IPS-18a (cell line): Measurements from ENCODE around the gene CNN2.

Source experiments
- H3K27ac ChIP-seq: one replicate; pipeline ENCODE4 v1.5.1; 2013; ENCODE audit warnings: low read length
- H3K27me3 ChIP-seq: one replicate; pipeline ENCODE4 v1.6.1; 2013; ENCODE audit warnings: mild to moderate bottlenecking, low read length; ENCODE audit not compliant: control insufficient read depth, insufficient read depth
- H3K36me3 ChIP-seq: one replicate; pipeline ENCODE4 v1.6.1; 2013; ENCODE audit warnings: low read depth, low read length; ENCODE audit not compliant: control insufficient read depth
- H3K4me1 ChIP-seq: one replicate; pipeline ENCODE4 v1.6.1; 2013; ENCODE audit warnings: low read depth, low read length; ENCODE audit not compliant: control insufficient read depth
- H3K4me3 ChIP-seq: one replicate; pipeline ENCODE4 v1.5.1; 2013; ENCODE audit warnings: low read length
- H3K9ac ChIP-seq: one replicate; pipeline ENCODE4 v1.6.1; 2013; ENCODE audit warnings: mild to moderate bottlenecking, low read length, moderate library complexity
- H3K9me3 ChIP-seq: one replicate; pipeline ENCODE4 v1.6.1; 2013; ENCODE audit warnings: low read depth, low read length; ENCODE audit not compliant: control insufficient read depth

CNN2 gene

DNA sequence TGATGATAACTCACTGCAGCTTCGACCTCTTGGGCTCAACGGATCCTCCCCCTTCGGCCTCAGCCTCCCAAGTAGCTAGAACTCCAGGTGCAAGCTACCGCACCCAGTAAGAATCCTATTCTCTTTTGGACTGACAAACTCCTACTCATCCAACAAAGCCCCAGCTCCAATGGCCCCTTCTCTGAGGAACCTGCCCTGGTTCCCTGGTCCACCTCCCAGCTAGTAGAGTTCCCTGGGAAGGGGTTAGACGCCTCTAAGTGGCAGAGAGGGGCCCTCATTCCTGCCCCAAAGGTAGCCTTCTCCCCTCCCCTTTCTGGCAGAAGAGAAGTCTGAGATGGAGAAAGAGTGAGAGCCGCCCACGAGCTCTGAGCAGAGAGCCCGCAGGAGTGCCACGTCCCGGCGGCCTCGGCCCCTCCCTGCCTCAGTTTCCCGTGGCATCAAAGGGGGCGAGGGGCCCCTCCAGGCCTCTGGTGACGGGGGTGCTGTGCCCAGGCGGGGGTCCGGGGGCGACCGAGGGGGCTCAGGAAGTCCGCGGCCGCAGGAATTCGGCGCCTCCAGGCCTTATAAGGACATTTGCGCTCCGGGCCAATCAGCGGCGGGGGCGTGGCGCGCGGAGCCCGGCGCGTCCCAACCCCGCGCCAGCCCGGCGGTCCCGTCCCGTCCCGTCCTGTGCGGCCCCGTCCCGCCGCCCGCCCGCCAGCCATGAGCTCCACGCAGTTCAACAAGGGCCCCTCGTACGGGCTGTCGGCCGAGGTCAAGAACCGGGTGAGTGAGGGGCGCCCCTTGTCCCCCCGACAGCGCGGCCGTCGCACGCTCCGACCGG lies at the start of gene CNN2:
CNN2 (plus strand) TSS at position 649 of the 823 bp plus-strand sequence; CDS start at position 703, 54 bp downstream.
- Histone ChIP-seq H3K9me3 (no peaks in the 10 kb centered on the region), H3K27me3 (no peaks in the 10 kb centered on the region), H3K36me3 (peaks cover 15% of the 10 kb centered on the region), H3K27ac (peak within 1 kb of the TSS; percentile 50), H3K4me1 (no peaks in the 10 kb centered on the region), H3K4me3 (peak within 1 kb of the TSS; percentile 77), H3K9ac (peak within 1 kb of the TSS; percentile 98)

GRCh38 chr19:977058-977464 lies 49.3 kb upstream of the CNN2 start:
- H3K36me3 ChIP-seq = no peaks in the 10 kb centered on the region
- H3K4me1 ChIP-seq = no peaks in the 10 kb centered on the region
- H3K9ac ChIP-seq = no peak overlapping the region
- no peaks in the 10 kb centered on the region for H3K27me3 ChIP-seq
- H3K27ac ChIP-seq = no peak overlapping the region
- no peaks in the 10 kb centered on the region for H3K9me3 ChIP-seq
- H3K4me3 ChIP-seq = no peak overlapping the region

DNA sequence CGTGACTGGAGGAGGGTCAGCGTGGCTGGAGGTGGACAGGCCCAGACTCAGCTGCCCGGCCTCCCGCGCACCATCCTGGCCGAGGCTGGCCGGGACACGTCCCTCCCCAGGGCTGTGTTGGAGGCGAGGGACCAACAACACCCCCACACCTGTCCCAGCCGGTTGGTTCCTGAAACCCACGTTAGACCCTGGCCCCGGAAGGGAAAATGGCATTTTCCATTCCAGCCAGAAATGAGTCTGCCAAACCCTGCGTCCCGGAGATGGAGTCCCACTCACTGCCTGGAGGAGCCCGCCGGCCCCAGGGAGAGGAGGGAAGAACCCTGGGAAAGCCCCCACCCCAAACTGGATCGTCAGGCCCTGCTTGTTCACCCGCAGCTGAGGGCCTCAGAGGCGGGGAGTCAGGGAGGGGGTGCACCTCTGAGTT lies 47.1 kb upstream of the CNN2 start:
- Histone ChIP-seq H3K9ac (no peak overlapping the region), H3K9me3 (no peaks in the 10 kb centered on the region), H3K4me3 (no peak overlapping the region), H3K27me3 (no peaks in the 10 kb centered on the region), H3K36me3 (no peaks in the 10 kb centered on the region), H3K4me1 (no peaks in the 10 kb centered on the region), H3K27ac (no peak overlapping the region)

DNA sequence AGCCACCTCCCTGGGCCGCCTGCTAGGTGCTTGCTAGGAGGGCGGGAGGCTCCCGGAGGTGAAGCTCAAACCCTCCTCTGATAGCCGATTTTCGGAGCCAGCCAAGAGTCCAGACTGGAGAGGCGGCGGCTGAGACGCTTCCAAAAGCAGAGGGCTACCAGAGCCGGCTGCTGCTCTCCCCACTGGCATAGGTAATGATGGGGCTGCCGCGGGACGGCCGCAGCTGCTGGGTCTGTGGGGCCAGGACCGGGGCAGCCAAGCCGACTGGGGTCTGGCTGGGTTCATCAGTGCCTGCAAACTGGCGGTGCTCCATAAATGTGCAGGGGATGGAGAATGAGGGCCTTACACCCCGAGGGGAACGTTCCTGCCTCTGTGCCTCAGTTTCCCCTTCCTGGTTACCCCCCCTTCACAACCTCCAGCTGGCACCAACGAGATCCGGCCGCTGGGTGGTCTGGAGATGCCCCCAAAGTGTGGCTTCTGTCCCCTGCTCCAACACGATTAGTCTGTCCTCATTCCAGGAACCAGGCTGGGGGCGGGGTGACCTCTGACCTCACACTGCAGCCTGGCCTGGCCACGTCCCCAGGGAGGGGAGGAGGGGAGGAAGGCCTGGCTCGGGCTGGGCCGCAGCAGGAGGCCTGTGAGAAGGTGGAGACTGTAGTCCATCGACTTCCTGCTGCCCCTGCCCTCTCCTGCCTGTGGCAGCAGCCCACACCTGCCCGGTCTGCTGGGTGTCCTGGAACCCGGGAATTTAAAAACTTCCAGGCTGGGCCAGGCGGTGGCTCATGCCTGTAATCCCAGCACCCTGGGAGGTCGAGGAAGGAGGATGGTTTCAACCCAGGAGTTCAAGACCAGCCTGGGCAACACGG lies 46.0 kb upstream of the CNN2 start:
- Histone ChIP-seq H3K4me1 (no peaks in the 10 kb centered on the region), H3K9me3 (no peaks in the 10 kb centered on the region), H3K9ac (no peak overlapping the region), H3K36me3 (no peaks in the 10 kb centered on the region), H3K27me3 (no peaks in the 10 kb centered on the region), H3K4me3 (no peak overlapping the region), H3K27ac (no peak overlapping the region)

DNA sequence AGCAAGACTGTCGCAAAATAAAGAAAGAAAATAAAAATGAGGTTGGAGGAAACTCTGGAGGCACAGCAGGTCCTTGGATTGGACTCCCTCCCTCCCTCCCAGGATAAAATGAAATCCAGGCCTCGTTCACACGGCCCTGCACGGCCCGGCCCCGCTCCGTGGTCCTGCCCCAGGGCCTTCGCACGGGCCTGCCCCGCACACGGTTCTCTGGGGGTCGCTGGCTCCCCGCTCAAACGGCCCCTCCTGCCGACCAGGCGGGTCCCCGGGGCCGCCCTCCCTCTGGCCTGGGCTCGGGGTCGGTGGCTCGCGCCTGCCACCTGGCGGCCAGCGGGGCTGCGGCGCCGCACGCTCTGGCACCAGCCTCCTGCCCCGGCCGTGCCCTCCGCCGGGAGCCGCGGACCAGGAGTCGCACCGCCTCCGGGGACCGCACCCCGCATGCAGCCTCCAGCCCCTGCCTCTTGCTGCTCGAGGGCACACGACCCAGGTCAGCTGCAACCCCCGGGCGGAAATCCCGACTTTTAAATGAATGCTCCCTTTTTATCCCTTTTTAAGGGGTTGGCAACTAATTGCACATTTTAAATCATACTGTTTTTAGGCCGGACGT lies 43.7 kb upstream of the CNN2 start:
- Histone ChIP-seq H3K27ac (no peak overlapping the region), H3K4me1 (no peaks in the 10 kb centered on the region), H3K27me3 (no peaks in the 10 kb centered on the region), H3K4me3 (no peak overlapping the region), H3K9ac (no peak overlapping the region), H3K9me3 (no peaks in the 10 kb centered on the region), H3K36me3 (peaks cover 21% of the 10 kb centered on the region)

DNA sequence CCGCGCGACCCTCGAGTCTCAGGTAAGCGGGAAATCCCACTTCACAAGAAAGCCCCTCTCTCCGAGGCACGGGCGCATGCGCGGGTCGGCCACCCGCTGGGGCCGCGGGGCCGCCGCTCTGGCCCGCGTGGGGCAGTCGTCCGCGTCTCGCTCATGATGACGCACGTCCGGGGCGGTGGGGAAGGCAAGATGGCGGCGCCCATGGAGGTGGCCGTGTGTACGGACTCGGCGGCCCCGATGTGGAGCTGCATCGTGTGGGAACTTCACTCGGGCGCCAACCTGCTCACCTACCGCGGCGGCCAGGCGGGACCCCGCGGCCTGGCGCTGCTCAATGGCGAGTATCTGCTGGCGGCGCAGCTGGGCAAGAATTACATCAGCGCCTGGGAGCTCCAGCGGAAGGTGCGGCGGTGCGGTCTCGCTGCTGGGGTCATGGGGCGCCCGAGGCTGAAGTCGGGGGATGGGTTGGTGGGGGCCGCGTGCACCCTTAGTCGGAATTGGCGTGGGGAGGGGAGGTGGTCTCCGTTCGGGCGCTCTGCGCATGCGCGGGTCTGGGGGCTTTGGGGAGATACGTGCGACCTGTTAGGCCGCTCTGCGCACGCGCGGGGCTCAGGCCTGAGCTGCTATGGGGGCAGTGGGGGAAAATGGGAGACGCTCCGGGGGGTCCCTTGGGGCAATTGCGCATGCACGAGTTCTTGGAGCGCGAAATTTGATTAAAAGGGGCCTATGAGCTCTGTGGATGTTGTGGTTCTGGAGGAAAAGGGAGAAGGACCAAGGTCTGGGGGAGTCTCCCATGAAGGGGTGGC lies 42.0 kb upstream of the CNN2 start, which contains the start of gene WDR18:
WDR18 (plus strand) TSS at position 181 of the 803 bp plus-strand sequence; CDS start at position 190, 9 bp downstream.
- H3K27me3 ChIP-seq = no peaks in the 10 kb centered on the region
- no peaks in the 10 kb centered on the region for H3K9me3 ChIP-seq
- peaks cover 27% of the 10 kb centered on the region for H3K36me3 ChIP-seq
- H3K27ac ChIP-seq = peak within 1 kb of the TSS; percentile 85
- H3K4me1 ChIP-seq = no peaks in the 10 kb centered on the region
- peak within 1 kb of the TSS; percentile 91 for H3K4me3 ChIP-seq
- peak within 1 kb of the TSS; percentile 97 for H3K9ac ChIP-seq

DNA sequence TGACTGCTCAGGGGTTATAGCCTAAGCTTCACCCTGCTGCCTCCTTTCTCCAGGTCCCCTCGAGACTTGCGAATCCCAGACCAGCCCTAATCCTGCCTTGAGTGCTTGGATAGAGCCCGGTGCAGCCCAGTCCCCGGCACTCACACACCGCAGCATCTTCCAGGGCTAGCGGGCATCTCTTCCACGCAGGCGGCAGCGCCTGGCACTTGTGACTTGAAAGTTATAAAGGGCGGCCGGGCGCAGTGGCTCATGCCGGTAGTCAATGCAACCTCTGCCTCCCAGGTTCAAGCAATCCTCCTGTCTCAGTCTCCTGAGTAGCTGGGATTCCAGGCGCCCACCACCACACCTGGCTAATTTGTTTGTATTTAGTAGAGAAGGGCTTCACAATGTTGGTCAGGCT lies 40.3 kb upstream of the CNN2 start:
- H3K9me3 ChIP-seq = no peaks in the 10 kb centered on the region
- peaks cover 30% of the 10 kb centered on the region for H3K36me3 ChIP-seq
- no peak overlapping the region for H3K4me3 ChIP-seq
- H3K9ac ChIP-seq = no peak overlapping the region
- no peaks in the 10 kb centered on the region for H3K4me1 ChIP-seq
- H3K27me3 ChIP-seq = no peaks in the 10 kb centered on the region
- no peak overlapping the region for H3K27ac ChIP-seq

DNA sequence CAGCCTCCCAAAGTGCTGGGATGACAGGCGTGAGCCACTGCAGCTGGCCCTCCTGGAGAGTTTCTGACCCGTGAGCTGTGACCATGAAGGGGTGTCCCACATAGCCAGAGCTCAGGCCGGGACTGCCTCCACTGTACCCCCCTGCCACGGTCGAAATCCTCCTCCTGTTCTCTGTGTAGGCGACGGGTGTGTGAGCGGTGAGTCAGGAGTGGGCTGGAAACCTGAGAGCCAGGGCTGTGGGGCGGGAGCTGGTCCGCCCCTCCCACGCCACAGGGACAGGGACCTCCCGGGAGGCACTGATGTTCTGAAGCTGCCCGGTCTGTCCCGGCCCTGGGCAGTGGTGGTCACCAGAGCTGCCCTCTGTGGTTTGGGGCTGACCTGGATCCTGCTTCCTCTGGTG lies 38.3 kb upstream of the CNN2 start:
- Histone ChIP-seq H3K27me3 (no peaks in the 10 kb centered on the region), H3K4me1 (no peaks in the 10 kb centered on the region), H3K9ac (no peak overlapping the region), H3K36me3 (peaks cover 30% of the 10 kb centered on the region), H3K4me3 (no peak overlapping the region), H3K27ac (no peak overlapping the region), H3K9me3 (no peaks in the 10 kb centered on the region)

- H3K9me3 ChIP-seq = no peaks in the 10 kb centered on the region
- no peaks in the 10 kb centered on the region for H3K4me1 ChIP-seq
- no peaks in the 10 kb centered on the region for H3K27me3 ChIP-seq
- H3K36me3 ChIP-seq = peaks cover 30% of the 10 kb centered on the region
- H3K9ac ChIP-seq = no peak overlapping the region
- H3K27ac ChIP-seq = no peak overlapping the region
- no peak overlapping the region for H3K4me3 ChIP-seq
Observed at GRCh38 chr19:988510-988909, 37.9 kb upstream of the CNN2 start.

GRCh38 chr19:989381-990081 lies 36.9 kb upstream of the CNN2 start:
- no peak overlapping the region for H3K4me3 ChIP-seq
- no peaks in the 10 kb centered on the region for H3K27me3 ChIP-seq
- H3K36me3 ChIP-seq = peaks cover 30% of the 10 kb centered on the region
- no peak overlapping the region for H3K27ac ChIP-seq
- no peaks in the 10 kb centered on the region for H3K4me1 ChIP-seq
- H3K9ac ChIP-seq = no peak overlapping the region
- H3K9me3 ChIP-seq = no peaks in the 10 kb centered on the region
